Thoracic aorta (tissue), 2 donors: ENCODE results near the gene WDR26. TPM values are rescaled to one million over a fixed set of nuclear protein-coding genes. Genes with fewer than 3 reads are reported as not detected.

Experiments used
- ATAC-seq: fragments of 150-250 bp; one replicate; pipeline ENCODE4 v1.8.0; 2017; ENCODE audit warnings: low read depth; ENCODE audit not compliant: insufficient number of reproducible peaks, low FRiP score
- DNase-seq: peaks from one replicate; pipeline ENCODE4 v3.0.0-alpha.2; 2020; ENCODE audit warnings: low spot score
- H3K27ac ChIP-seq, 2 donors: fragments of 200-600 bp; sonication (generic); 1 replicate in 1 of 2; 2 replicates in 1 of 2; pipeline ENCODE4 v1.5.1; 2016; ENCODE audit warnings: mild to moderate bottlenecking in 2 of 2, moderate library complexity in 2 of 2
- H3K27me3 ChIP-seq: fragments of 200-600 bp; sonication (generic); replicated peaks from 2 replicates; pipeline ENCODE4 v1.6.0; 2016; ENCODE audit warnings: mild to moderate bottlenecking; ENCODE audit not compliant: insufficient read depth
- H3K36me3 ChIP-seq: fragments of 200-600 bp; sonication (generic); one replicate; pipeline ENCODE4 v1.5.1; 2016
- H3K4me1 ChIP-seq, 2 donors: fragments of 200-600 bp; sonication (generic); 1 replicate in 1 of 2; 2 replicates in 1 of 2; pipeline versions ENCODE4 v1.5.1 to v1.6.0; 2016; ENCODE audit warnings: low read depth in 2 of 2, mild to moderate bottlenecking in 1 of 2; ENCODE audit not compliant: control insufficient read depth in 1 of 2
- H3K4me3 ChIP-seq: fragments of 200-600 bp; sonication (generic); 2 replicates; pipeline ENCODE4 v1.5.1; 2016; ENCODE audit warnings: mild to moderate bottlenecking
- H3K9me3 ChIP-seq: fragments of 200-600 bp; sonication (generic); 2 replicates; pipeline ENCODE4 v1.5.1; 2016
- CTCF ChIP-seq: fragments of 200-600 bp; sonication (generic); IDR thresholded peaks from one replicate; pipeline ENCODE4 v1.5.1; 2019; ENCODE audit warnings: antibody characterized with exemption
- total RNA-seq, 2 donors: library from RNA; depleted of rRNA; stranded (reverse); fragments of >200 nt; gene quantifications; one replicate each; pipeline versions ENCODE4 v1.1.0 to v1.2.3, GENCODE V29; 2016

Gene WDR26
- total RNA-seq, 2 donors from 2014 or later = 71.5 to 85.9 TPM

DNA sequence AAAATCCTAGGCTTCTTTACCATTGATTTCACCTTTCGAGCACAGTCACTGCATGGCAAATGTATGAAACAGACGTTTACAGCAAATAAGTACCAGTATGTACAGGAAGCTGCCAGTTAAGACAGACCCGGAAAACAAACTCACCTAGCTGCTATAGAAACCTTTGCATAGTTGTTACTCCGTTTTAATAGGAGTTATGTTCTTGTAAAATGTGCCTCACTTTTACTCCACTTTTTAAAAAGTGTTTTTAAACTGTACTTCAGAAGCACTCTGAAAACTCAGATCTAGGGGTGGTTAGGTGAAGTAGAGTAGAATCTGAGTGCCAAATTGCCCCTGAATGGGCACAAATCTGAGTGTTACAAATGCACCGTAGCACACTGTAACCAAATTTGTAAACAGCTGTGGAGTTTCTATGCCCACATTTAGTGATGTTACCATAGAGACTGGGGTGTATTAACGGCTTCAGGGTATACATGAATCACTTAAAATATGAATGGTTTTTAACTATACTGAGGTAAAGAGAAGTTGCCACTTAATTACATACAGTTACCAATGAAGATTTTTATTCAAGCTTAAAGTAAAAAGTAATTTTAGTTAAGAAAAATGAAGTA is 47.2 kb downstream of the WDR26 start:
- Histone ChIP-seq H3K27ac (no peak overlapping the region), H3K4me3 (no peak overlapping the region), H3K36me3 (peaks cover 22% of the 10 kb centered on the region), H3K9me3 (no peaks in the 10 kb centered on the region), H3K4me1 (no peaks in the 10 kb centered on the region), H3K27me3 (no peaks in the 10 kb centered on the region)
- TF ChIP-seq CTCF = no peak
- DNase-seq = no peak
- ATAC-seq = no peak

DNA sequence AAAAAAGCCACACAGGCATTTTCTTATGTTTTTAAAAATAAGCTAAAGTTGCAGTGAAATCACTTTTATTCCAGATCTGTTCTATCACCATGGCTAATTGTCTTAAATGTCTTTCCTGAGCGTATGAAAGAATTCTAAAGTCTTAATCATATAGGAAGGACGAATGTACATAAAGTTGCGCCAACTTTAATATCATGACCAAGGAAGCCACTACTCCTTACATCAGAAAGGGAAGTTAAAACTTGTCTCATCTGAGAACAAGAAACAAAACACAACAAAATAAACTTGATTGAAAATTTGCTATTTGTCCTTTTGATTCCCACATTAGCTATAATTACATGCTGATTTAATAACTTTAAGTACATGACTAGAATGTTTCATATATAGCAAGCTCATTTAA is 51.4 kb downstream of the WDR26 start:
- Histone ChIP-seq H3K4me1 (peaks cover 0 to 2% of the 10 kb centered on the region in 2 donors), H3K9me3 (no peaks in the 10 kb centered on the region), H3K27me3 (no peaks in the 10 kb centered on the region), H3K27ac (no peak overlapping the region), H3K4me3 (no peak overlapping the region), H3K36me3 (no peaks in the 10 kb centered on the region)
- no peak for ATAC-seq
- DNase-seq = no peak
- no peak for TF ChIP-seq CTCF

DNA sequence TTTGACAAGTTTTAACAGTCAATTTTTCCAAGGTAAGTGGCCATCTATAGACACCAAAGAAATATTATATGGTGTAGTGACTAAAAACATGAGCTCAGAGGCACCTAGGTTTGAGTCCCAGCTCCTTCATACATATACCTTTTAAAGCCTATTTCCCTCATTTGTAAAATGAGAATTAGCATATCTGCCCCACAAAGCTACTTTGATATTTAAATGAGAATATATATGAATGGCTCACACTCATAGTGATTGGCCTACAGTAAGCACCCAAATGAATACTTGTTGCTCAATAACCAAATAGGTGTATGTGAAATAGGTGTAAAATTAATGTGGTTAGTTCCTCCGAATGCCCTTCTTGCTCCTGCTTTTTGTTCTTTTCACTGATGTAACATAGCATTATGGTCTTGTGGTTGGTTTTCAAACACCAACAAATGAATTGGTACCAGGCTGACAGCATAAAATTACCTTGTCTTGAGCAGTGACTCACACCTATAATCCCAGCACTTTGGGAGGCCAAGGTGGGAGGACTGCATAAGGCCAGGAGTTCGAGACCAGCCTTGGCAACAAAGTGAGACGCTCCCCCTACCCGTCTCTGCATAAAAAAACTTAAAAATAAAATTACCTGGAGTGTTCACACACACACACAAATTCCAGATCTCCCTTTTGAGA is 52.6 kb downstream of the WDR26 start:
- no peaks in the 10 kb centered on the region for H3K36me3 ChIP-seq
- no peaks in the 10 kb centered on the region for H3K9me3 ChIP-seq
- DNase-seq (no peak), ATAC-seq (no peak)
- H3K4me1 ChIP-seq = peaks cover 12% of the 10 kb centered on the region in 2 donors
- no peak overlapping the region for H3K27ac ChIP-seq
- no peaks in the 10 kb centered on the region for H3K27me3 ChIP-seq
- TF ChIP-seq CTCF = no peak
- H3K4me3 ChIP-seq = no peak overlapping the region

DNA sequence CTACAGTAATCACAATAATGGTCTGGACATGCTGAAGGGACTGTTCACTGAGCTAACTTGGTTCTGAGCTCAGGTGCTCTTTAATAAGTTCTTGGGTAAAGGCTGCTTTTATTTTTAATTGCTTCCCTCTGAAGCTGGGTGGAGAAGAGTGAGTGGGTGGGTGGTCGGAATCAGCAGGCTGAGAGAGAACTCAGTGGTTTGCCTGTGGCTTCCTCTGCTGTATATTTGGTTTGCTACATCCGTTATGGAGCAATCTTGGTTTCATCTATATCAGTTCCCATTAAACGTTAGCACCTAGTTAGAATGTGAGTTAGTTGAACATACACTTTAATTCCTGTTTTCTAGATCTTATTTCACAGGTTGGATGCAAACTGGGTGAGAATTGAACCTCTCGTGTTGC is 54.6 kb downstream of the WDR26 start:
- no peaks in the 10 kb centered on the region for H3K9me3 ChIP-seq
- no peak overlapping the region for H3K27ac ChIP-seq
- ATAC-seq = no peak
- no peaks in the 10 kb centered on the region for H3K27me3 ChIP-seq
- no peaks in the 10 kb centered on the region for H3K36me3 ChIP-seq
- TF ChIP-seq CTCF = no peak
- peaks cover 20% of the 10 kb centered on the region in 2 donors for H3K4me1 ChIP-seq
- no peak for DNase-seq
- H3K4me3 ChIP-seq = no peak overlapping the region

GRCh38 chr1:224378855-224379631 is 55.6 kb downstream of the WDR26 start:
- ATAC-seq (no peak), DNase-seq (no peak)
- Histone ChIP-seq H3K9me3 (no peaks in the 10 kb centered on the region), H3K4me1 (peaks cover 20% of the 10 kb centered on the region in 2 donors), H3K4me3 (no peak overlapping the region), H3K27me3 (no peaks in the 10 kb centered on the region), H3K27ac (no peak overlapping the region), H3K36me3 (no peaks in the 10 kb centered on the region)
- no peak for TF ChIP-seq CTCF
